ENCODE data around the gene TSHZ3. TPM values are rescaled to one million over a fixed set of nuclear protein-coding genes. Genes with fewer than 3 reads are reported as not detected.

The TSHZ3 gene, protein sequence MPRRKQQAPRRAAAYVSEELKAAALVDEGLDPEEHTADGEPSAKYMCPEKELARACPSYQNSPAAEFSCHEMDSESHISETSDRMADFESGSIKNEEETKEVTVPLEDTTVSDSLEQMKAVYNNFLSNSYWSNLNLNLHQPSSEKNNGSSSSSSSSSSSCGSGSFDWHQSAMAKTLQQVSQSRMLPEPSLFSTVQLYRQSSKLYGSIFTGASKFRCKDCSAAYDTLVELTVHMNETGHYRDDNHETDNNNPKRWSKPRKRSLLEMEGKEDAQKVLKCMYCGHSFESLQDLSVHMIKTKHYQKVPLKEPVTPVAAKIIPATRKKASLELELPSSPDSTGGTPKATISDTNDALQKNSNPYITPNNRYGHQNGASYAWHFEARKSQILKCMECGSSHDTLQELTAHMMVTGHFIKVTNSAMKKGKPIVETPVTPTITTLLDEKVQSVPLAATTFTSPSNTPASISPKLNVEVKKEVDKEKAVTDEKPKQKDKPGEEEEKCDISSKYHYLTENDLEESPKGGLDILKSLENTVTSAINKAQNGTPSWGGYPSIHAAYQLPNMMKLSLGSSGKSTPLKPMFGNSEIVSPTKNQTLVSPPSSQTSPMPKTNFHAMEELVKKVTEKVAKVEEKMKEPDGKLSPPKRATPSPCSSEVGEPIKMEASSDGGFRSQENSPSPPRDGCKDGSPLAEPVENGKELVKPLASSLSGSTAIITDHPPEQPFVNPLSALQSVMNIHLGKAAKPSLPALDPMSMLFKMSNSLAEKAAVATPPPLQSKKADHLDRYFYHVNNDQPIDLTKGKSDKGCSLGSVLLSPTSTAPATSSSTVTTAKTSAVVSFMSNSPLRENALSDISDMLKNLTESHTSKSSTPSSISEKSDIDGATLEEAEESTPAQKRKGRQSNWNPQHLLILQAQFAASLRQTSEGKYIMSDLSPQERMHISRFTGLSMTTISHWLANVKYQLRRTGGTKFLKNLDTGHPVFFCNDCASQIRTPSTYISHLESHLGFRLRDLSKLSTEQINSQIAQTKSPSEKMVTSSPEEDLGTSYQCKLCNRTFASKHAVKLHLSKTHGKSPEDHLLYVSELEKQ
- total RNA-seq, result 1 to 10 TPM in 1 of 2 donors, under 1 TPM in 1; 0.82 to 1.2 TPM

DNA sequence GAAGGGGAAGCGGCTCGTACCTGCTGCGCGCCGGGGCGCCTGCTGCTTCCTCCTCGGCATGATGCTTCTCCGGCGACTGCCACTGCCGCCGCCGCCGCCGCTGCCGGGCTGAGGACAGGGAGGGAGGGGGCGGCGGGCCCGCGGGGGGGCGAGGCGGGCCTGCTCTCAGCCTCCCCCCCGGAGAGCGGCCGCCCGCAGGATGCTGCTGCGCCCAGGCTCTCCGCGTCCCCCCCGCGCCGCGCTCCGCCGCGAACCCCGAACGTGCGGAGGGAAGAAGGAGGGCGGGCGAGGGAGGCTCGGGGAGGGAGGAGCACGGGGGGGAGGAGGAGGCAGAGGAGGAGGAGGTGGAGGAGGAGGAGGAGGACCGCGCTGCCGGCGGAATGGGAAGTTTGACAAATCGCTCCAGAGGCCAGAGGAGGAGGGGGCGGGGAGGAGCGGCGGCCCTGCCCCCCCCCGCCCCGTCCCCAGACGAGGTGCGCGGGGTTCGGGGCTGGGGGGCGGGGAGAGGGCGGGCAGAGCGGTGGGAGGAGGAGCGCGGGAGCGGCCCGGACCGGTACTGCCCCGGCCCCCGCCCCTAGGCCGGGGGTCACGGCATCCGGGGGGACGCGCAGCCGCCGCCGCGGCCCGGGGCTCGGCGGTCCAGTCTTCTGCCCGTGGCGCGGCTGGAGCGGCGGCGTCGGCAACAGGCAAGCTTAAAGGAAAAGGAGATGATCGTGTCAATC, at the start of gene TSHZ3:
TSHZ3 (minus strand) TSS at position 277 of the 722 bp plus-strand sequence; CDS start at position 60, 217 bp downstream.
- peak within 1 kb of the TSS; percentile 59 for H3K27ac Mint-ChIP-seq
- peaks cover 6% of the 10 kb centered on the region for H3K36me3 Mint-ChIP-seq (ENCODE audit: low read depth)
- peaks cover 15% of the 10 kb centered on the region for H3K4me1 Mint-ChIP-seq
- peaks cover 44% of the 10 kb centered on the region for H3K27me3 Mint-ChIP-seq
- peak; percentile 55 for ATAC-seq (replicated peaks)
- peak within 1 kb of the TSS; percentile 84 for H3K4me3 Mint-ChIP-seq
- no peaks in the 10 kb centered on the region for H3K9me3 Mint-ChIP-seq

DNA sequence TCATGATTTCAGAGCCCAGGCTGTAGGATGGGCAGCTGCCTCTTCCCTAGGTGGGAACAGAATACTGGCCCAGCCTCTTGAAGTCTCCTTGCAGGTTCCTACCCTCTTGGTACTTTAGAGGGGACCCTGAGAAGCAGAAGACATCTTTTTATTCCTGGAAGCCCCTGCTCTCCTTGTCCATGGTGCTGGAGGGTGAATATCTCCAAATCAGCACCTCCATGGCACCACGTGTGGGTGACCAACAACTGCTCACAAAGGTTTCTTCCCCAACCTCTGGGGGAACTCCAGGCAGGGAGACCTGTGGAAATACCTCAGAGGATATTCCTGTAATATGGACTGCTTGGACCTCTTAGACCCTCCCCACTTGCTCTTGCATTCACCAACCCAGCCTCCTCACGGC, 48.1 kb upstream of the TSHZ3 start:
- peak; percentile 14 for ATAC-seq (replicated peaks)
- Mint-ChIP-seq H3K36me3 (ENCODE audit: low read depth) (no peaks in the 10 kb centered on the region), H3K27me3 (peaks cover 21% of the 10 kb centered on the region), H3K4me1 (no peaks in the 10 kb centered on the region), H3K4me3 (no peak overlapping the region), H3K27ac (no peak overlapping the region), H3K9me3 (no peaks in the 10 kb centered on the region)

DNA sequence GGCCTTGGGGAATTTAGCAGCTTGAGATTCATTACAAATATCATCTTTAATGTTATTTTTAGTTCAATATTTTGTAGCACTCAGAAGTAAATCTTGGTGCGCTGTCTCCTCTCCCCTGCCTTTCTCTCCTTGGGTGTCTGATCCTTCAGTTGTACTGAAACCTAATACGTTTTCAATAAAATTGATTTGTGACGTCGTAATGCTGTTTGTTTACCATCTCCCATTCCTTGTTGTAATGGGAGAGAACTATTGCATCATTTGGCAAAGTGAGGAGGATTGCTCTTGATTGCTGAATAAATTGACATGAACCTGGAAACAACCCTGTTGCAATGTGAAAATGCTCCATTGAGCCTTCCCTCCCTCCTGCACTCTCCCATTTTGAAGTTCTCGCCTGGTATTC, 43.2 kb upstream of the TSHZ3 start:
- H3K27me3 Mint-ChIP-seq, result peaks cover 9% of the 10 kb centered on the region
- no peak for ATAC-seq (replicated peaks)
- no peaks in the 10 kb centered on the region for H3K4me1 Mint-ChIP-seq
- H3K27ac Mint-ChIP-seq, result no peak overlapping the region
- H3K36me3 Mint-ChIP-seq (ENCODE audit: low read depth), result no peaks in the 10 kb centered on the region
- no peak overlapping the region for H3K4me3 Mint-ChIP-seq
- no peaks in the 10 kb centered on the region for H3K9me3 Mint-ChIP-seq

DNA sequence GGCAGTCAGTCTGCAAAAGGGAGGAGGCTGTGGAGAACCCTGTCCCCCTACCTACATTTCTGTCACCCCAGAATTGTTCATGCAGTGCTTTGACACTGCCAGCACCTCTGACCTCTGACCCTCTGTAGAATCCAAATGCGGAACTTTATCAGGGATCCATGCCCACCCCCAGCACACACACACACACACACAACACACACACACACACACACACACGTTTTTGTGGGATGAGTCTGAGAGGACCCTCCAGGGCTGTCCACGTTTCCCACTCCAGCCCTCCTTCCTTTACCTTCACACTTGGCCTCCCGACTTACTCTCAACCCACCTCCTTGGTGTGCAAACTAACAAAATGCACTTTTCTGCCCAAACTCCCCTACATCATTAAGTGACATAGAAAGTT, 42.3 kb upstream of the TSHZ3 start:
- ATAC-seq (replicated peaks), result no peak
- Mint-ChIP-seq H3K27ac (no peak overlapping the region), H3K4me1 (no peaks in the 10 kb centered on the region), H3K36me3 (ENCODE audit: low read depth) (no peaks in the 10 kb centered on the region), H3K9me3 (no peaks in the 10 kb centered on the region), H3K4me3 (no peak overlapping the region), H3K27me3 (peaks cover 9% of the 10 kb centered on the region)

DNA sequence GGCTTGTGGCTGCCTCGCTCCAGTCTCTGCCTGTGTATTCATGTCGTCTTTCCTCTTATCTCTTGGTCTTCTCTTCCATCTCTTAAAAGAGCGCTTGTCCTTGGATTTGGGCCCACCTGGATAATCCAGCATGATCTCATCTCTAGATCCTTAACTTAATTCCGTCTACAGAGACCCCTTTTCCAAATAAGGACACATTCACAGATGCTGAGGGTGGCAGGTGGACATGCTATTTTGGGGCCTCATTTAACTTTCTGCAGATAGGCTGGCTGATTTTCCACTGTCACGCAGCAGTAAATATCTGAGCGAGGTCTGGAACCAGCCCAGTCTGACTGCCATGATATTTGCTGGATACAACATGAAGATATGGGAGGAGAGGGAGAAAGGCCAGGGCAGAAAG, 41.5 kb upstream of the TSHZ3 start:
- Mint-ChIP-seq H3K27ac (no peak overlapping the region), H3K27me3 (peaks cover 7% of the 10 kb centered on the region), H3K9me3 (no peaks in the 10 kb centered on the region), H3K4me1 (no peaks in the 10 kb centered on the region), H3K36me3 (ENCODE audit: low read depth) (no peaks in the 10 kb centered on the region), H3K4me3 (no peak overlapping the region)
- no peak for ATAC-seq (replicated peaks)

DNA sequence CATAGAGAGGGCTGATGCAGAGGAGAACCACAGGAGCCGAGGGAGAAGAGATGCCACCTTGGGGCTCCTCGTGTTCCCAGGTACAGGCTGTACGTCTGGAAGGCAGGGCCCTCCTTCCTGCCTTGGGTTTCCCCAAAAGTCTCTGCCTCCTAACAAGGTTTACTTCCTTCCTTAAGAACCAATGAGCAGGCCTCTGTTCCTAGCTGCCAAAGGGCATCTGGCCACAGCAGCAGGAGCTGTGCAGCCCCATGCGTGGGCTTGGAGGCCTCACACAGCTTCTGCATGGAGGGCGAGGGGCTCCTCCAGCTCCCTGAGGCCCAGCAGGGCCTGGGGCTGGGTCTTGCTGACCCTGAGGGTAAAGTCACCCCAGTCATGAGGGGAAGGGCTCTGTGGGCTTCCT, 40.6 kb upstream of the TSHZ3 start:
- Mint-ChIP-seq H3K27ac (no peak overlapping the region), H3K36me3 (ENCODE audit: low read depth) (no peaks in the 10 kb centered on the region), H3K4me3 (no peak overlapping the region), H3K27me3 (peaks cover 1% of the 10 kb centered on the region), H3K9me3 (no peaks in the 10 kb centered on the region), H3K4me1 (no peaks in the 10 kb centered on the region)
- ATAC-seq (replicated peaks), result no peak

DNA sequence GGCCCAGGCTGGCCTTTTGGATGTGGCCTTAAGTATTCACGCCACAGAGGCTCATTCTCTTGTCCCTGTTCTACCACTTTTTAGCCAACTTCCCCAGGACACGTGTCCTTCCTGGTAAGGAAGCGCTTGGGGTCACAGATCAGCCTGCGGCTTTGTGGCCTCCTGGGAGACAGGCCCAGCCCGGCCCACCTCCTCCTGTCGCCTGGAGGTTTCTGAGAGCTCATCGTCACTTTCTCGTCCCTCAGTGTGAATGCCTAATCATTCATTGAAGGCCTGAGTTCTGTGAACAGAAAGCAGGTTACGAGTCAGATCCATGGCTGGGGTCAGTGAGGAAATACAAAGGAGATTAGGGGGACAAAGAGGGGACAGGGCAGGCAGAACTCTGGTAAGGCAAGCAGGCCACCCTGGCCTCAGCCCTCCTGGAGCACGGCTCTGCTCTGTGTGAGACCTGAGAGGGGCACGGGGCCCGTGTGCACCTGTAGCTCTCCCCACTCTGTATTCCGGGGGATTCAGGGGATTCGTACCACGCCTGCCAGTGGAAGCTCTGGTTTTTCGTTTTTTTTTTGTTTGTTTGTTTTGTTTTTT, 38.6 kb upstream of the TSHZ3 start:
- Mint-ChIP-seq H3K27ac (no peak overlapping the region), H3K9me3 (no peaks in the 10 kb centered on the region), H3K27me3 (peaks cover 3% of the 10 kb centered on the region), H3K4me3 (no peak overlapping the region), H3K36me3 (ENCODE audit: low read depth) (no peaks in the 10 kb centered on the region), H3K4me1 (no peaks in the 10 kb centered on the region)
- no peak for ATAC-seq (replicated peaks)

DNA sequence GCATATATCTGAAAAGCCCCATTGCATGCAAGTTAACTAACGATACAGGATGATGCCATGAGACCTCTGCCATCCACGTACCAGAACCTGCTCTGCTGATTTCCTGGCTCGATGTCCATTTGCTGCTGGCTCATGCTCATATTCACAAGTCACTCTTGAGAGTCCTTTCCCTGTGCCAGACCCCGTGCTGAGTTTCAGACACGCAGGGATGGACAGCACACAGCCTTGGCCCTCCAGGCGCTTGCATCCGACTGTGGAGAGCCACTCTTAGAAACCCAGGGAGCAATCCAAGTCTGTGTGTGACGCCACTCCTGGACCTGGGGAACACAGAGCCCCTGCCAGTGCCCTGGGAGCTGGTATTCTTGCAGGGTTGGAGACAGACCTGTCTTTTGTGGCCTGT, 37.6 kb upstream of the TSHZ3 start:
- Mint-ChIP-seq H3K27me3 (peaks cover 3% of the 10 kb centered on the region), H3K4me1 (no peaks in the 10 kb centered on the region), H3K27ac (no peak overlapping the region), H3K4me3 (no peak overlapping the region), H3K9me3 (no peaks in the 10 kb centered on the region), H3K36me3 (ENCODE audit: low read depth) (no peaks in the 10 kb centered on the region)
- ATAC-seq (replicated peaks), result no peak

DNA sequence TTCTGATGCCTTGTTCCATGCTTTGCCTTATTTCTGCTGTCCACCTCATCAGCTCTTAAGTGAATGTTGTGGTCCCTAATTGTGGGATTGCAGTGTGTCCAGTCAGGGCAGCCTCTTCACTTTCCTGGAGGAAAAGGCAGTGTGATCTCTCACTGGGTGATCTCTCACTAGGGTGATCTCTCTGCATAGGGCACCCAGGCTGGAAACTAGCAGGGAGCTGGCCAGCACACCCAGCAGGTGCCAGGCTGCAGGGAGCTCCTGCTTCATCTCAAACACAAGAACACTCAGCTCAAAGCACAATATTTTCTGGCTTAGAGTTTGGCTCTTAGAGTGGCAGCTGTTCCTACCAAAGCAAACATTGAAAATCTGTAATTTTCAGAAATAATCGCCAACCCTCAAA, 36.5 kb upstream of the TSHZ3 start:
- H3K4me3 Mint-ChIP-seq, result no peak overlapping the region
- no peaks in the 10 kb centered on the region for H3K9me3 Mint-ChIP-seq
- H3K36me3 Mint-ChIP-seq (ENCODE audit: low read depth), result no peaks in the 10 kb centered on the region
- no peaks in the 10 kb centered on the region for H3K4me1 Mint-ChIP-seq
- no peak overlapping the region for H3K27ac Mint-ChIP-seq
- no peak for ATAC-seq (replicated peaks)
- peaks cover 9% of the 10 kb centered on the region for H3K27me3 Mint-ChIP-seq

DNA sequence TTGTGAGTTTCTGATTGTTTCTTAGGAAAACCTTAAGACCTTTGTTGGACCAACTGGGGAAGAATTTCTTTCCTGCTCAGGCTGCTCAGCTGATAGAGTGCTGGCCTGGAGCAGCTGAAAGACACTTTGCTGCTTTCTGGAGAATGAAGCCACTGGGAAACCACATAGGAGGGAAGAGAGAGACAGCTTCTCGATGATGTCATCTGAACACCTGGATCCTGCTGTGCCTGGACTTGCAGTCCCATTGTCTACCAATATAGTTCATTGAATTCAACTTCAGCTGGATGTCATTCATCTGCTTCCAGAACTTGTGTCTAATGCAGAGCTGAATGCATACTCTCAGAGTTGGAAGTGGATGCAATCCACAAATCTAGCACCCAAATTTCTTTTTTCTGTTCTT, 34.3 kb upstream of the TSHZ3 start:
- H3K9me3 Mint-ChIP-seq, result no peaks in the 10 kb centered on the region
- no peaks in the 10 kb centered on the region for H3K4me1 Mint-ChIP-seq
- no peak for ATAC-seq (replicated peaks)
- peaks cover 9% of the 10 kb centered on the region for H3K27me3 Mint-ChIP-seq
- H3K27ac Mint-ChIP-seq, result no peak overlapping the region
- no peak overlapping the region for H3K4me3 Mint-ChIP-seq
- H3K36me3 Mint-ChIP-seq (ENCODE audit: low read depth), result no peaks in the 10 kb centered on the region

DNA sequence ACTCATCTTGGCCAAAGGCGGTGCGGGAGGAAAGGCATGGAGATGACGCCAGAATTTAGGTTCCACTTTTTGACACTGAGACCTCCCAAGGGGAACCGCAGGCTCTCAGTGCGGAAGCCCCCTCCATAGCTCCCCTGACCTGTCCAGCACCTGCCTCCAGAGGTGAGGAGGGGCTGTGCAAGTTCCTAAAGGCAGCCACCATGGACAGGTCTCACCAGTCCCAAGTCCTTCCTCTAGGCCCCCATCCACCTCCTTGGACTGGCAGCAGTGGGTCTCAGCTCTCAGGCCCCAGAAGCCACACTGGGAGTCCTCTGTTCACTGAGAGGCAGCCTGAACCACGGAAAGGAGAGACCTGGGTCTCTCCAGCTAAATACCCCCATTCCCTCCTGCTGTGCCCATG, 31.6 kb upstream of the TSHZ3 start:
- no peak overlapping the region for H3K4me3 Mint-ChIP-seq
- no peaks in the 10 kb centered on the region for H3K36me3 Mint-ChIP-seq (ENCODE audit: low read depth)
- H3K27ac Mint-ChIP-seq, result no peak overlapping the region

DNA sequence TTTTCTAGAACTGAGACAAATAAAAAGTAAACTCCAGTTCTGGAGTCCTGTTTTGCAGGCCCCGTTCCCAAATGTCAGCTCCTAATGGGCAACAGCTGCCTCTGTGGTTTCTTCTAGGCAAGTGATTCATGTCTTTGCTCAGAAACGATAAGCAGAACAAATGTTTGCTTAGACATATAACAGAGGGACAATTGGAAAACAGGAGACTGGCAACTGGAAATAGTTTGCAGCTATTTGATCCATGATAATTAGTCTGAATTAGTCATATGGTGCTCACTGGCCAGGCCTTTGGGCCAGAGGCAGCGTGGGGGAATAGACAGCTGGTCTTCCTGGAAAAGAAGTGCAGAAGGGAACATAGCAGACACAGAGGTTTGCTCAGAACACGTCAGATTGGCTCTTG, 29.2 kb upstream of the TSHZ3 start:
- Mint-ChIP-seq H3K36me3 (ENCODE audit: low read depth) (no peaks in the 10 kb centered on the region), H3K9me3 (no peaks in the 10 kb centered on the region), H3K4me3 (no peak overlapping the region), H3K4me1 (no peaks in the 10 kb centered on the region), H3K27ac (no peak overlapping the region), H3K27me3 (peaks cover 7% of the 10 kb centered on the region)
- no peak for ATAC-seq (replicated peaks)

More for the DNA sequence above, 31.6 kb upstream of the TSHZ3 start:
- Mint-ChIP-seq H3K9me3 (no peaks in the 10 kb centered on the region), H3K27me3 (peaks cover 9% of the 10 kb centered on the region), H3K4me1 (no peaks in the 10 kb centered on the region)
- ATAC-seq (replicated peaks), result no peak

DNA sequence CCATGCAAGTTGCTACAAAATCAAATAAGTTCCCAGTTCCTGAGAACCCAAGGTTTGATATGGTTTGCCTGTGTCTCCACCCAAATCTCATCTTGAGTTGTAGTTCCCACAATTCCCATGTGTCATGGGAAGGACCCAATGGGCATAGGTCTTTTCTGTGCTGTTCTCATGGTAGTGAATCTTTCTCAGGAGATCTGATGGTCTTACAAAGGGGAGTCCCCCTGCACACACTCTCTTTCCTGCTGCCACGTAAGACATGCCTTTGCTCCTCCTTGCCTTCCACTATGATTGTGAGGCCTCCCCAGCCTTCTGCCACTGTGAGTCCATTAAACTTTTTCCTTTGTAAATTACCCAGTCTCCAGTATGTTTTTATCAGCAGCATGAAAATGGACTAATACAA, 28.5 kb upstream of the TSHZ3 start:
- H3K27me3 Mint-ChIP-seq, result peaks cover 7% of the 10 kb centered on the region
- no peaks in the 10 kb centered on the region for H3K9me3 Mint-ChIP-seq
- H3K4me3 Mint-ChIP-seq, result no peak overlapping the region
- no peak overlapping the region for H3K27ac Mint-ChIP-seq
- H3K4me1 Mint-ChIP-seq, result no peaks in the 10 kb centered on the region
- H3K36me3 Mint-ChIP-seq (ENCODE audit: low read depth), result no peaks in the 10 kb centered on the region
- no peak for ATAC-seq (replicated peaks)

DNA sequence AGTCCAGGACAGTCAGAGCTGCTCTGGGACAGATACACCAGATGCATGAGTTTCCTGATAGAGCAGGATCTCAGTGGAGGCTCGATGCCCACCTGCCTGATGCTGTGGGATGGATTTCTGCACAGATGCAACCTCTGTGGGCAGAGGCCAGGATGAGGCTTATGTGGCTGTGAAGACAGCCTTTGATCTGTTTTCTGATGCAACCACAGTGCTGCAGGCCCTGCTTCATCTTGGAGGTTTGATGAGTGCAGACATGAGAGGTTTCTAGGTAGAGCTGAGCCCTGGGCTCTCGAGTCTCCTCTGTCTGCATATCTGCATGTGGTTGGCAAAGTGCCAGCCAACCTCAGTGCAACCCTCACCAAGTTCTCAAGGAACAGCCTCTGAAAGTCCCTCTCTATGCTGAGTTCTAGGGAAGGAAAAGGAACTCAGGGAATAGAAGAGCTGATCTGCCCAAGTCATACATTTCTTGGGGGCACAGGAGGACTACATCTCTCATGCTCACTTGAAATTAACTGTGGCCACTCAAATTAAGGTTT, 23.1 kb upstream of the TSHZ3 start:
- H3K36me3 Mint-ChIP-seq (ENCODE audit: low read depth), result no peaks in the 10 kb centered on the region
- no peak overlapping the region for H3K4me3 Mint-ChIP-seq
- ATAC-seq (replicated peaks), result no peak
- no peaks in the 10 kb centered on the region for H3K4me1 Mint-ChIP-seq
- H3K9me3 Mint-ChIP-seq, result no peaks in the 10 kb centered on the region
- no peak overlapping the region for H3K27ac Mint-ChIP-seq
- H3K27me3 Mint-ChIP-seq, result peaks cover 4% of the 10 kb centered on the region
